ACC112 (cell line): ENCODE results near the gene RAP1A.
"Not testable (repeated sequence)": the region's sequence is repeated elsewhere in the genome, so short reads cannot be mapped to it uniquely, and the experiment has no call there.

Source experiments
- H2AFZ ChIP-seq: fragments of 200-600 bp; sonication (generic); one replicate; pipeline ENCODE4 v1.6.0; 2017; ENCODE audit warnings: antibody characterized with exemption, low read length; ENCODE audit not compliant: unreplicated experiment
- H3K27ac ChIP-seq: fragments of 200-600 bp; sonication (generic); 2 replicates; pipeline ENCODE4 v1.5.1; 2014; ENCODE audit warnings: low read depth, mild to moderate bottlenecking, antibody characterized with exemption, low read length, moderate library complexity
- H3K27me3 ChIP-seq: fragments of 200-600 bp; sonication (generic); 2 replicates; pipeline ENCODE4 v1.6.1; 2014; ENCODE audit warnings: mild to moderate bottlenecking, antibody characterized with exemption, low read length, moderate library complexity, mixed read lengths; ENCODE audit not compliant: insufficient read depth
- H3K36me3 ChIP-seq: fragments of 200-600 bp; sonication (generic); 2 replicates; pipeline ENCODE4 v1.6.1; 2016; ENCODE audit warnings: mild to moderate bottlenecking, antibody characterized with exemption, low read length, moderate library complexity, mixed read lengths; ENCODE audit not compliant: insufficient read depth
- H3K4me1 ChIP-seq: fragments of 200-600 bp; sonication (generic); one replicate; pipeline ENCODE4 v1.6.1; 2016; ENCODE audit warnings: low read length, mixed read lengths; ENCODE audit not compliant: insufficient read depth, unreplicated experiment, control insufficient read depth
- H3K4me3 ChIP-seq: fragments of 200-600 bp; sonication (generic); 2 replicates; pipeline ENCODE4 v1.5.1; 2014; ENCODE audit warnings: mild to moderate bottlenecking, low read depth, low read length
- H3K79me2 ChIP-seq: fragments of 200-600 bp; sonication (generic); one replicate; pipeline ENCODE4 v1.6.0; 2016; ENCODE audit warnings: low read length; ENCODE audit not compliant: control insufficient read depth, unreplicated experiment, insufficient read depth

RAP1A gene

DNA sequence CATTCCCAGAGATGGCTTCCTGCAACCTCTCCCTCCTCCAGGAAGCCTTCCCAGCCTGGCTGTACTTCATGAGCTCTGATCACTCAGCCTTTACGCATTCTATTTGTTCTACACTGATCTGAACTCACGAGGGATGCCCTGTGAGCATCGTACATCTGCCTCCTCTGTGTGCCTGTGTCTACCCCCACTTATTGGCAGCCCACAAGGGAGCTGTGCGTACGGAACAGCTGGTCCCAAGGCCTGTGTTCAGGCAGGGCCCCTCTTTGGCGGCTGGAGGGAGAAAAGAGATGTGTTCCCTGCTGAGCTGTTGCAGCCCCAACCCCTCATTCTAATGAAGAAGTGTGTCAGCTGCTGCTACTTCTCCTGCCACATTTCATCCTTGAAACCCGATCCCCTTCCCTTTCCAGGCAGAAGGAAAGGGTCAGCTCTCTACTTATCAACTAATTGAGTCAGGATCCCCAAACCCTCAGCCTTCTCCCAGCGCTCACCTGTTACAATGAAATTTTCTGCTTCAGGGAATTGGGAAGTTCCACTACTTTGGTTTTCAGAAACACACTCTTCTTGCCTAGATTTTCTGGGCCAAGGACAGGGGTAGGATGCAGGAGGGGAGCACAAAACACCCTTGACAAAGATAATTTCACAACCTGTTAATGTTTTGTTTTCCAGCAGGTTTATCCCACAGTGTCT is 116.4 kb downstream of the RAP1A start:
- Histone ChIP-seq H3K4me3 (no peak overlapping the region), H3K27ac (peak overlapping the region; percentile 92), H3K27me3 (no peaks in the 10 kb centered on the region), H3K79me2 (peaks cover 30% of the 10 kb centered on the region), H3K36me3 (no peaks in the 10 kb centered on the region), H2AFZ (no peak overlapping the region), H3K4me1 (peaks cover 56% of the 10 kb centered on the region)

DNA sequence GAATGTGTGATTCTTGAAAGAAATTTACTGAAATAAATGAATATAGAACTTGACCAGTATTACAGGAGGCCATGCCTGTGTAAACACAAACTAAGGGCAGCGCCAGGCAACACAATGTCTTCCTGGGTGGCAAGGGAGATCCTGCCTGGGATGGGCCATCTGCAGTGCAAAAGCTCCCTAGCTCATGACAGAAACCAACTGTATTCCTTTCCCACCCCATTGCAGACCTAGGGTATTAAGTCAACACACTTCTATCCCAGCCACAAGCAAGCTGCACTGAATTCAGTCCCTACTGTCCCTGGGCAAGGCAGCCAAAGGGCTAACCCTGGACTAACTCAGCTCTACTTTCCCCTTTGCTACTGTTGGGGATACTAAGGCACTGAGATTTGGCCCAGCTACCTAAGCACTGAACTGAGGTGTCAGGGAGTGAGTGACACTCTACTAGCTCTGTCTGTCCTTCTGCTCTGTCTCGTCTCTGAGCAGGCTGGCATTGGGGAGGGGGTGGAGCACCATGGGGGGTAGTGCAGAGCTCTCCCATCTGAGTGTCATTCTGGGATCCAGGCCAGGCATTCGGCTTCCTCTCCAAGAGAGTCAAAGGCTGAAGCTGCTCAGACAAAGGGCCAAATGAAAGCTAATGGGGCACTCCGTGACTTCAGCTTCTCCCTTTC is 117.1 kb downstream of the RAP1A start:
- H3K4me1 ChIP-seq: peaks cover 60% of the 10 kb centered on the region

DNA sequence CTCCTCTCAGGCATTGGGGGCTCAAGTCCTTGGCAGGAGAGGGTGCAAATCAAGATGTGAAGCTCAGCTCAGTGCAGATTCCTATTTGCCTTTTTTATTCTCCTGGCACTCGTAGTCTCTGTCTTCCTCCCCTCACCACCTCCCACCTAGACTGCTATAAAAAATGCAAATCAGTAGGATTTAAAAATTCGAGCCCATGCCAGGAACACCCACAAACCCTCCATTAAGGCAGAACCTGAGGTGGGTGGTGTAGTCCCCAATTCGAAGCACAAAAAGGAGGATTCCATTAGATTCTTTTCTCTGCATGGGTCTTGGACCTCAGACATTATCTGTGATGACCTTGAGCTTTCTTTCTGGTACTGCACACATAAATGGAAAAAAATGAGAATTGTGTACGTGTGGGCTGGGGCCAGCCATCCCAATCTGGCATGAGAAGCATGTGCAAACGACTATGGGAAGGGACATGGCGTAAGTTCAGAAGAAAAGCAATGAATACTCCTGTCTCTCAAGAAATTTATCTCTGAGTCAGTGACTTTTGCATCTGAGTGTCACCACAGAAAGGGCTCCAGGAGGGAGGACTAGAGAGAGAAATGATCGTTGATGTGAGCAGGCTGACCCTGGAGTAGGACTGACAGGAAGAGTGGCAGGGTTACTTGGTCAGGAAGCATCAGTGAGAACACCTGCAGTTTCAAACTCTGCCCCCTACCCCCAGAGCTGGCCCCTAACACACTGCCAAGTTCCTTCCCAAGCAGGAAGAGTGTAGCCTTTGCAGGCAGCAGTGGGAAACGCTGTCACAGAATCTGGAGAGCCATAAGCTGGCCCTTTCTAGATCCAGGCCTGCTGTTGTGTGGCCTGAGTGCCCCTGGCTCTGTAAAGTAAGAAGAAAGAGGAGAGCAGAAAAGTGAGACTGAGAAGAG is 117.9 kb downstream of the RAP1A start:
- Histone ChIP-seq H3K27ac (peak overlapping the region; percentile 44), H3K36me3 (no peaks in the 10 kb centered on the region), H3K79me2 (peaks cover 22% of the 10 kb centered on the region), H2AFZ (no peak overlapping the region), H3K27me3 (no peaks in the 10 kb centered on the region), H3K4me3 (peak overlapping the region; percentile 84), H3K4me1 (peaks cover 67% of the 10 kb centered on the region)

More for the DNA sequence above, 117.1 kb downstream of the RAP1A start:
- Histone ChIP-seq H3K27ac (peak overlapping the region; percentile 92; the same call in 1 of the 2 replicates), H3K79me2 (peaks cover 27% of the 10 kb centered on the region), H2AFZ (no peak overlapping the region), H3K4me3 (peak overlapping the region; percentile 84), H3K27me3 (no peaks in the 10 kb centered on the region), H3K36me3 (no peaks in the 10 kb centered on the region)

DNA sequence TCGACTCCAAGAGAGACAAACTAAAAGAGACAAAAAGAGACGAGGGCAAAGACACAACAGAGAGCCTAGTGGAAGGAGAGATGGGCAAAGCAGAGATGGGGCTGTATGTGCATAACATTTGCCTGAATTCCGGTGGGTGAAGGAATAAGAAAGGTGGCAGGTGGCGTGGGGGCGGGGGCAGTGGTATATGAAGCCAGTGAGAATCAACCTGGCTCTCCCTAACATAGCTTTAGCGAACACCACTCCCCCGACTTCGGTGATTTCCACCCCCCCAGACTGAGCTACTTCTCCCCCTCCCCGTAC is 118.5 kb downstream of the RAP1A start:
- no peaks in the 10 kb centered on the region for H3K36me3 ChIP-seq
- H3K27me3 ChIP-seq: no peaks in the 10 kb centered on the region
- peaks cover 16% of the 10 kb centered on the region for H3K79me2 ChIP-seq
- H2AFZ ChIP-seq: no peak overlapping the region
- peaks cover 67% of the 10 kb centered on the region for H3K4me1 ChIP-seq
- peak overlapping the region; percentile 85 for H3K27ac ChIP-seq
- H3K4me3 ChIP-seq: peak overlapping the region; percentile 84

DNA sequence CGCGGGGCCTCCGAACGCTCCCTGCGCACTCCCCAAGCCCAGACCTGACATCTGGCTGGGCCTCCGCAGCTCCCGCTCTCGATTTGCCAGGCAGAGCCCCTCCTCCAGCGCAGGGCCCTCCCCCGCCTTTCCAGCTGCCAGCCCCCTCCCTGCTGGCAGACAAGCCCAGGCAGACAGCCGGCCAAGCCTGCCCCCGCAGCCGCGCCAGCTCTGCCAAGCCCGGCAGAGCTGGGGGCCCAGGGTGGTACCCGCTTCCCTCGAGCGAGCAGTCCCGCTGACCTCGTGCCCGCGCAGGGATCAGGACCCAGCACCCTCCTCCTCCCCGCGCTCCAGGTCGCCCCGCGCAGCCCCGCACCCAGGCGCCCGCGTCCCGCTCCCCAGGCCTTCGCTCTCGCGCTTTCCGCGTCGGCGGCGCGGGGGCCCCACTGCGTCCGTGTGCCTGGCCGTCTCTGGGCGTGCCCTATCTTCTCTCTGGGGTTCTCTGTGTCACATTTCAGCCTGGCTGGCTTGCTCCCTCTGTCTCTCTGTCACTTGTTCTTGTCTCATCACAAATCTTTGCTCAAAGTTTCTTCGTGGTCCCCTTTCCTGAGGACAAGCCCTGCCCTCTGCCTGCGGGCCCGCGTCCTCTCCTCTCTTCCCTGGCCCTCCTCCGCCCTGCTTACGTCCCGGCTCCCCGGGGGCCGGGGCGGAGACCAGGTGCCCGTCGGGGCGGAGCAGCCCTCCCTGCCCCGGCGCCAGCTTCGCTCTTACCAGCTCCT is 119.0 kb downstream of the RAP1A start:
- Histone ChIP-seq H3K79me2 (peaks cover 16% of the 10 kb centered on the region), H3K27ac (peak overlapping the region; percentile 85), H3K36me3 (no peaks in the 10 kb centered on the region), H2AFZ (peak overlapping the region; percentile 53), H3K4me3 (peak overlapping the region; percentile 84), H3K27me3 (no peaks in the 10 kb centered on the region), H3K4me1 (peaks cover 67% of the 10 kb centered on the region)

DNA sequence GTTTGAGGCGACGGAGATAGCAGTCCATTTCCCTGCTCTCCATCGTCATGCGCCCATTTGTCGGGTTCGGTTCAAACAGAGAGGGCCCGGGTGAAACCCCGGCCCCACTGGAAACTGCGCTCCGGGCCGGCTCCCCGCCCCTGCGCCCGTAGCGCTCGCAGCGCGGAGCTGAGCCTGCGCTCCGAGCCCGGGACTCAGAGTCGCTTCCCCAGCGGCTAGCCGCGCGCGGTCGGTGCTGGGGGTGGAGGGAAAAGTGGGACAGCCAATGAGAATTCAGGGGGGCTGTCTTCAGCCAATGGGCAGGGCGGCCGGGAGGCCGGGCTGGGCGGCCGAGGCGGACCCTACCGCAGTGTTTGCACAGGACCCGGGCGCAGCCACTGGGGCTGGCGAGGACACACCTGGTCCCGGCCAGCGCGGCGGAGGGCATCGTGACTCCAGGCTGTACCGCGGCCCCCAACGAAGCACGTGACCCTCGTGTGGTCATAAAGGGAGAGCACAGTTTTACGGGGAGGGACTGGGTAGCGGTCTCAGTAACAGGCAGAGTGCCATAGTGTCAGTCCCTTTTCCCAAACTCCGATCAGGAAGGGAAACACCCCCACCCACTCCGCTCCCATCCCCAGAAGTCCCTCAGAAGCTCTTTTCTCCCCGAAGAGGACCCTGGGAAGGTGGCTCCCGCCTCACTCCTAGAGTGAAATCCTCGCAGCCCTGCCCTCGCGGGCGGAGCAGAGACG is 119.8 kb downstream of the RAP1A start, which contains the start of gene INKA2:
Gene INKA2, minus strand, starts transcription at position 202 of the 731 bp plus-strand sequence. Its CDS starts 153 bp downstream, at position 49.
- Histone ChIP-seq H3K27ac (peak within 1 kb of the TSS; percentile 85), H3K4me1 (peaks cover 67% of the 10 kb centered on the region), H3K79me2 (peaks cover 16% of the 10 kb centered on the region), H3K4me3 (peak within 1 kb of the TSS; percentile 84), H3K27me3 (no peaks in the 10 kb centered on the region), H3K36me3 (no peaks in the 10 kb centered on the region), H2AFZ (peak within 1 kb of the TSS; percentile 53)

DNA sequence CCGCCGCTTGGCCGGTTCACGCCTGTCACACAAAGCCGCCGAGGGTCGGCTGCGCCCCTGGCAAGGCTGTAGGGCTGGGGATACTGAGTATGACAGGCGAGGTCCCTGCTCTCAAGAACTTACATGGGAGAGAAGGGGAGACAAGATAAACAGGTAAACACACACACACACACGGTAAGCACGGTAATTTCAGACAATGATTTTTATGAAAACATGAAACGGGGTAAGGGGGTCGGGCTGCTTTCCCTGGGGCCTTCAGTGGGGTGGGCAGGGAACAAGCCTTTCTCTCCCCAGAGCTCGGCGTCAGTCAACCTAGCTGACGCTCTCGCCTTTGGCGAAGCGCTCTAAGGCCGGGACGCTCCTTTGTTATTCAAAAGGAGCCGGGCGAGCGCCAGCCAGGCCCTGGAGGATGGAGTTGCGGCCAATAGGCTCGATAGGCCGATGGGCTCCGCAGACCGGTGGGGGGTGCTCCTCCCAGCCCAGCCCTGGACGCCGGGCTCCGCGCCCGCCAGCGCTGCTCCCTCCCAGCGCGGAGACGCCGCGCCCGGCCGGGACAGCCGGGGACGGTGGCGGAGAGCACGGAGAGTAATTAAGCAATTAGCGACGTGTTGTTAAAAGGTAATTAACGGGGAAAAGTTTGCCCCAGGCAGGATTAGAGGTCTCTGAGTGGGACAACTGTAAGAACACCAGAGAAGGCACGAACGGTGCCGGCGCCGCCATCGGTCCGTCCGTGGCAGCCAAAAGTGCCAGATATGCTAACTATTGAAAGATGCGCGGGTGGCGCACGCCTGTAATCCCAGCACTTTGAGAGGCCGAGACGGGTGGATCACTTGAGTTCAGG is 120.6 kb downstream of the RAP1A start:
- H3K4me1 ChIP-seq: peaks cover 60% of the 10 kb centered on the region

DNA sequence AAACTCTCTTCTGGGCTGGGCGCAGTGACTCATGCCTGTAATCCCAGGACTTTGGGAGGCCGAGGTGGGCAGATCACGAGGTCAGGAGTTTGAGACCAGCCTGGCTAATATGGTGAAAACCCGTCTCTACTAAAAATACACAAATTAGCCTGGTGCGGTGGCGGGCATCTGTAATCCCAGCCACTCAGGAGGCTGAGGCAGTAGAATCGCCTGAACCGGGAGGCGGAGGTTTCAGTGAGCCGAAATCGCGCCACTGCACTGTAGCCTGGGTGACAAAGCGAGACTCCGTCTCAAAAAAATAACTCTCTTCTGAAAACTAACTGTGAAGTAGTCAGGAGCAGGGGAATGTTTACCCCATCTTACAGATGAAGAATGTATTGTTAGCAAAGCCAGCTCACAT is 122.7 kb downstream of the RAP1A start:
- not testable (repeated sequence) for H3K4me3 ChIP-seq, H3K79me2 ChIP-seq, H2AFZ ChIP-seq, H3K27me3 ChIP-seq, H3K36me3 ChIP-seq
- peak overlapping the region; percentile 97 for H3K27ac ChIP-seq
- peaks cover 52% of the 10 kb centered on the region for H3K4me1 ChIP-seq

More for the DNA sequence above, 120.6 kb downstream of the RAP1A start:
- Histone ChIP-seq H2AFZ (peak overlapping the region; percentile 53), H3K79me2 (peaks cover 16% of the 10 kb centered on the region), H3K36me3 (no peaks in the 10 kb centered on the region), H3K27ac (peak overlapping the region; percentile 85), H3K27me3 (no peaks in the 10 kb centered on the region), H3K4me3 (peak overlapping the region; percentile 84)

DNA sequence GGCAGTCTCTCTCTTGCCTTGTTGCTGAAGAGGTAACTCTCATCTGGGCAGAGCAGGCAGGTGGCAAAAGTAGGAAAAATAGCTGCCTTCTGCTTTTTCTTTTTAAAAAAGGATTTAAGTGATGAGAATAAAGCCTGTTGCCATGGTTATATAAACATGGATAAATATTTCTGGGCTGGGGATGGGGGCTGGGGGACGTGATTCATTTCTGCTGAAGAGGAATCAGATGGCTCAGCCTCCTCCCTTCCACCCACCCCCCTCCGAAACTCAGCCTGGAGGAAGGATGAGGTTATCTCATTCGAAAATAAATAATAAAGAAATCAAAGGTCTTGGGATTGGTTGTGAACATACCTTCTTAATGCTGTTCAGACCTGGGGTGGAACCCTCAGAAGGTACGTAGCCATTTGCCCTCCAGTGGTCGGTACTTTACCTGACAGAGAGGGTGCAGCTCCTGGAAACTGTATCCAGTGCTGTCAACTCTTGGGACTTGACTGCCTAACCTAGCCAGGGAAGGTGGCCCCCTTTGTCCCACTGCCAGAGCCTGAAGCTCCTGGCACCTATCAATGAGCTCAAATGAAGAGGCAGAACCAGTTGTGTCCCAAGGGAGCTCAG is 123.5 kb downstream of the RAP1A start:
- H2AFZ ChIP-seq: no peak overlapping the region
- no peaks in the 10 kb centered on the region for H3K27me3 ChIP-seq
- peak overlapping the region; percentile 97 for H3K27ac ChIP-seq

More for the DNA sequence above, 123.5 kb downstream of the RAP1A start:
- H3K36me3 ChIP-seq: no peaks in the 10 kb centered on the region
- peak overlapping the region; percentile 25; the same call in 1 of the 2 replicates for H3K4me3 ChIP-seq
- H3K4me1 ChIP-seq: peaks cover 45% of the 10 kb centered on the region
- H3K79me2 ChIP-seq: peaks cover under 1% of the 10 kb centered on the region
